ENCODE data around the gene MARCO.

DNA sequence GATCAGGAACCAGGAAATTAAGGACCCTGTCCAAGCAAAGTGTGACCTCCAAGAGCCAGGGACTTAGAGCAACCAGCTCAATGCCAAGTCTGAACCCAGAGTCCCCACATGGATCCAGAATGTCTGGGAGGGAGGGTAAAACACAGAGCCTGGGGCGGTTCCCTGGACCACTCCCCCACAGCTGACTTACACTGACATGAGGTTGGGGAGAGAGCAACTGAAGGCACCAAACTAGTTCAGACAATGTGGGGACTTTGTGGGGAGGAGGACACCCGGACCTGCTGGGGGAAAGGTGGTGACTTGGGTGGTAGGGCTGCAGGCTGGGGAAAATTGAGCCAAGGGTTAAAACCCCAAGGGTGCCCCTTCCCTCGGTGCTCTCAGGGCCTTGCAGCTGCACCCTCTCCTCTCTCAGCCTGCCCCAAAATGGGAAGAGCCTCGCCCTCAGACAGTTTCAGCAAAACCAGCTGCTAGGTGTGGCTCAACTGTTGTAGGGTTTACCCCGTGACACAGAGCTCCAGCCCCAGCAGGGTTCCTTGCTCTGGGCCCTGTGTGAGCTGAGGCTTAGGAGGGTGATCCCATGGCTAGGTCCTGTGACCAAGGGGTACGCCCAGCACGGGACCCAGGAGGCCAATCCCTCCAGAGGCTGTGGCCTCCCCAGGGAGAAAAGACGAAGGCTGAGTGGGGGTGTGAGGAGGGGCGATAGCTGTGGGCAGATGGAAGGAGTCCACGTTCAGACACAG is 28.6 kb downstream of the MARCO start:
- TF ChIP-seq, protein P1, sequence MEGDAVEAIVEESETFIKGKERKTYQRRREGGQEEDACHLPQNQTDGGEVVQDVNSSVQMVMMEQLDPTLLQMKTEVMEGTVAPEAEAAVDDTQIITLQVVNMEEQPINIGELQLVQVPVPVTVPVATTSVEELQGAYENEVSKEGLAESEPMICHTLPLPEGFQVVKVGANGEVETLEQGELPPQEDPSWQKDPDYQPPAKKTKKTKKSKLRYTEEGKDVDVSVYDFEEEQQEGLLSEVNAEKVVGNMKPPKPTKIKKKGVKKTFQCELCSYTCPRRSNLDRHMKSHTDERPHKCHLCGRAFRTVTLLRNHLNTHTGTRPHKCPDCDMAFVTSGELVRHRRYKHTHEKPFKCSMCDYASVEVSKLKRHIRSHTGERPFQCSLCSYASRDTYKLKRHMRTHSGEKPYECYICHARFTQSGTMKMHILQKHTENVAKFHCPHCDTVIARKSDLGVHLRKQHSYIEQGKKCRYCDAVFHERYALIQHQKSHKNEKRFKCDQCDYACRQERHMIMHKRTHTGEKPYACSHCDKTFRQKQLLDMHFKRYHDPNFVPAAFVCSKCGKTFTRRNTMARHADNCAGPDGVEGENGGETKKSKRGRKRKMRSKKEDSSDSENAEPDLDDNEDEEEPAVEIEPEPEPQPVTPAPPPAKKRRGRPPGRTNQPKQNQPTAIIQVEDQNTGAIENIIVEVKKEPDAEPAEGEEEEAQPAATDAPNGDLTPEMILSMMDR (IDR thresholded peaks at IDR 0.05; ENCODE audit: low read length): no peak
- TF ChIP-seq EZH2 (IDR thresholded peaks at IDR 0.05; ENCODE audit: borderline replicate concordance, low read length): no peak

Measured in OCI-LY1 (cell line).